Skeletal muscle tissue (tissue), 5 donors: ENCODE measurements around the gene STARD3NL. TPM values are rescaled to one million over a fixed set of nuclear protein-coding genes. Genes with fewer than 3 reads are reported as not detected.

Experiments
- H3K27ac ChIP-seq: one replicate; pipeline ENCODE4 v1.7.0; 2013; ENCODE audit warnings: mild to moderate bottlenecking, low read depth, low read length, inconsistent platforms
- H3K27me3 ChIP-seq, 3 donors: one replicate each; pipeline ENCODE4 v1.7.0; 2013; ENCODE audit warnings: low read length in 3 of 3; ENCODE audit not compliant: control insufficient read depth in 3 of 3, insufficient read depth in 3 of 3
- H3K36me3 ChIP-seq, 3 donors: one replicate each; pipeline ENCODE4 v1.7.0; 2013; ENCODE audit warnings: low read length in 3 of 3; ENCODE audit not compliant: control insufficient read depth in 3 of 3, insufficient read depth in 3 of 3
- H3K4me1 ChIP-seq, 3 donors: one replicate each; pipeline ENCODE4 v1.7.0; 2013; ENCODE audit warnings: low read length in 3 of 3, mild to moderate bottlenecking in 3 of 3; ENCODE audit not compliant: control insufficient read depth in 3 of 3, insufficient read depth in 3 of 3
- H3K4me3 ChIP-seq, 3 donors: one replicate each; pipeline ENCODE4 v1.7.0; 2013; ENCODE audit warnings: low read length in 3 of 3
- H3K9ac ChIP-seq, 3 donors: one replicate each; pipeline ENCODE4 v1.7.0; 2013; ENCODE audit warnings: low read length in 3 of 3, mild to moderate bottlenecking in 3 of 3, moderate library complexity in 2 of 3, low read depth in 1 of 3
- H3K9me3 ChIP-seq, 3 donors: one replicate each; pipeline ENCODE4 v1.7.0; 2013; ENCODE audit warnings: low read length in 3 of 3; ENCODE audit not compliant: control insufficient read depth in 3 of 3
- small RNA-seq: library from RNA; depleted of rRNA; stranded (forward); fragments of <200 nt; gene quantifications from one replicate; pipeline ENCODE3, GENCODE V24; 2014
- total RNA-seq: library from RNA; depleted of rRNA; stranded (reverse); fragments of >200 nt; gene quantifications from one replicate; pipeline ENCODE4 v1.2.3, GENCODE V29; 2014
- donor health status: Osteomylitis.

The STARD3NL gene
- total RNA-seq, 1 donor from 2014 or later = 28.2 TPM

DNA sequence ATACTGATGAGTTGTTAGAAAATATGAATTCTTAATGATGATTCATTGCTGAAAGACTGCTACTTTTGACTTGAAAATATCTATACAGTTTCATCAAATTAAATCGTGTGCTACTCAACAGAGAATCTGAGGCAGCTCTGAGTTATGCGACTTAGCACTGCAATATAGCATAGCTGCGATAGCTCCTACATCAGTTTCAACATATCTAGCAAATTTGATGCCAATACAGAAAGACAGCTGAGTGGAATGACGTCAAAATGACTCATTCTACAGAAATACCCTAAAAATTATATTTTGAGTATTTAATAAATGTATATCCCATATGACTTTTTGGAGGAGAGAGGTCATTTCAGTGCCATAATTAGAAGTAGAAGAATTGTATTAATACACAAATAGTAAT is 96.4 kb downstream of the STARD3NL start:
- H3K9me3 ChIP-seq = no peaks in the 10 kb centered on the region
- H3K27me3 ChIP-seq = no peaks in the 10 kb centered on the region
- no peak overlapping the region for H3K4me3 ChIP-seq
- no peak overlapping the region for H3K9ac ChIP-seq
- no peaks in the 10 kb centered on the region for H3K36me3 ChIP-seq
- H3K4me1 ChIP-seq = no peaks in the 10 kb centered on the region
- H3K27ac ChIP-seq = no peak overlapping the region

- no peak overlapping the region for H3K9ac ChIP-seq
- no peak overlapping the region for H3K27ac ChIP-seq
- no peaks in the 10 kb centered on the region for H3K36me3 ChIP-seq
- no peaks in the 10 kb centered on the region for H3K27me3 ChIP-seq
- H3K9me3 ChIP-seq = no peaks in the 10 kb centered on the region
- H3K4me1 ChIP-seq = no peaks in the 10 kb centered on the region
- H3K4me3 ChIP-seq = no peak overlapping the region
Observed at GRCh38 chr7:38274927-38275620, 97.0 kb downstream of the STARD3NL start.

DNA sequence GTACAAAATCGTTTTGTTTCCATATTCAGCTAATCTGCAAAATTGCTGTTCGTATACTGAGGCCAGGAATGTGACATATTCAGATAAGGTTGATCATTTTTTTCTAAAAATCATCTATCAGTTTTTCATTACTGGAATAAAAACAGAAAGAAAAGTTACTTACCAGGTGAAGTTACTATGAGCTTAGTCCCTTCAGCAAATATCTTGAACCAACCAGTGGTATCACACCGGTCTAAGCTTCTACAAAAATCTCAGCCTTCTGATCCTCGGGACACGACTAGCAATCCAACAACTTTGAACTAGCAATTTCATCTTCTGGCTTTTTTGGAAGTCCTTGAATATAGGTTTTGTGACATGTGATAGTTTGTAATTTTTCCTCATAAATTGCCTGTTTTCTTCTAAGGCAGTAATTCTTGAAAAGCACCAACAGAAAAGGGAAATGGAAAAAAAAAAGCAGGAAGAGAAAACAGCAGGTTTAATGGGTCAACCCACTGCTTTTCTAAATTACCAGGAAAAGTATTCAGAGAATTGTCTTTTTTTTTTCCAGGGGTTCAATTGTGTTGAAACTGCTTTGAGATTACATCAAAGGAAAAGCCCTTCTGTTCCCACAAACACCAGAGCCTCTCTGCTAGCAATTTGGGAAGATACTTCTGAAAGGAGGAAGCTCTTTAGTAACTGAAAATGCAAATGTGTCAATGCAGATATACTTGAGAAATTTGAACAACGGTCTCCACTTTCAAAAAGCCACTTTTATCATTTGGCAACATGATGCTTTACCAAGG is 98.2 kb downstream of the STARD3NL start:
- Histone ChIP-seq H3K36me3 (no peaks in the 10 kb centered on the region), H3K9ac (no peak overlapping the region), H3K4me1 (no peaks in the 10 kb centered on the region), H3K4me3 (no peak overlapping the region), H3K27me3 (no peaks in the 10 kb centered on the region), H3K27ac (no peak overlapping the region), H3K9me3 (no peaks in the 10 kb centered on the region)

- Histone ChIP-seq H3K4me1 (no peaks in the 10 kb centered on the region), H3K27ac (no peak overlapping the region), H3K27me3 (peaks cover 0 to 3% (median 0%) of the 10 kb centered on the region in 3 donors), H3K9ac (no peak overlapping the region), H3K4me3 (no peak overlapping the region), H3K9me3 (no peaks in the 10 kb centered on the region), H3K36me3 (no peaks in the 10 kb centered on the region)
Observed at GRCh38 chr7:38280000-38280399, 102.0 kb downstream of the STARD3NL start.

Small RNA genes within 50 kb of the gene (small RNA-seq; reads per million reads assigned to genes)
- gene TRGJ1 = not detected
- gene TRGJ2 = not detected
- gene TRGJP = not detected
- not detected for gene TRGJP1
- not detected for gene TRGJP2
